Bone marrow (tissue), 2 donors: ENCODE measurements around the gene SAMD11.

Experiments used
- DNase-seq, 2 donors: peaks; one replicate each; lab custom pipeline; 2025; lab: John Stamatoyannopoulos, UW

Gene SAMD11

GRCh38 chr1:931380-932172, 7.9 kb downstream of the SAMD11 start:
- no peak for DNase-seq

- no peak for DNase-seq
Observed at GRCh38 chr1:932173-932510, 8.4 kb downstream of the SAMD11 start.

- no peak for DNase-seq
Observed at GRCh38 chr1:932776-933602, 9.3 kb downstream of the SAMD11 start.

GRCh38 chr1:933603-933940, 9.8 kb downstream of the SAMD11 start:
- no peak for DNase-seq

GRCh38 chr1:934991-935750, 11.4 kb downstream of the SAMD11 start:
- DNase-seq, result no peak

- no peak for DNase-seq
Observed at GRCh38 chr1:935751-936231, 12.1 kb downstream of the SAMD11 start.

GRCh38 chr1:936348-937264, 12.9 kb downstream of the SAMD11 start:
- DNase-seq, result no peak

- no peak for DNase-seq
Observed at GRCh38 chr1:937521-937920, 13.8 kb downstream of the SAMD11 start.

GRCh38 chr1:938088-938683, 14.5 kb downstream of the SAMD11 start:
- no peak for DNase-seq

- no peak for DNase-seq
Observed at GRCh38 chr1:938711-939489, 15.2 kb downstream of the SAMD11 start.

GRCh38 chr1:939511-940106, 15.9 kb downstream of the SAMD11 start:
- DNase-seq, result no peak

- DNase-seq, result no peak
Observed at GRCh38 chr1:940107-941014, 16.6 kb downstream of the SAMD11 start.

- no peak for DNase-seq
Observed at GRCh38 chr1:941015-941587, 17.4 kb downstream of the SAMD11 start.

GRCh38 chr1:941588-942383, 18.1 kb downstream of the SAMD11 start:
- DNase-seq, result no peak

GRCh38 chr1:942411-942821, 18.7 kb downstream of the SAMD11 start:
- no peak for DNase-seq

GRCh38 chr1:942864-943533, 19.3 kb downstream of the SAMD11 start:
- no peak for DNase-seq
